ENCODE data around the gene TMCO6. TPM values are rescaled to one million over a fixed set of nuclear protein-coding genes. Genes with fewer than 3 reads are reported as not detected.
"Not testable (repeated sequence)": the region's sequence is repeated elsewhere in the genome, so short reads cannot be mapped to it uniquely, and the experiment has no call there.

Gene TMCO6
- polyA plus RNA-seq, 4 donors = 5.4 to 21.3 (median 9.9) TPM

DNA sequence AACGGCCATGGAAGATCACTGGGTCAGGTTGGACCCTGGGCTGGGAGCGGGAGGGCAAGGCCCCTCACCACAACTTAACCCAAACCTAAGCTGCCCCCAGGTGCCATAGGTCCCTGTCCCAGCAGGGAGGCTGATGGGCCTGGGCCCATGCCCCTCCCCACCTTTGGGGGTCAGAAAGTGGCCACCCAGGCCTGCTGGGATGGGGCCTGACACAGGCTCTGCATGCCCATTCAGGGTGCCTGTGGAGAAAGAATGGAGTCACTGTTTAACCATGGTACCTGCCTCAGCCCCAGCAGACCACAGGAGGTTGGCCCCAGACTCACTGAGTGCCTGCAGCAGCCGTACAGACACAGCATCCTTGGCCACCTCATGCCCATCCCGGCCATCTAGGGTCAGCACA lies 31.8 kb downstream of the TMCO6 start:
- not testable (repeated sequence) for H3K27ac ChIP-seq (ENCODE audit: low read depth in 1 of 3, low read length in 2 of 3); H3K9me3 ChIP-seq (ENCODE audit: control insufficient read depth in 2 of 2, insufficient read depth in 1 of 2, low read depth in 1 of 2, low read length in 1 of 2); DNase-seq; FAIRE-seq; H3K4me3 ChIP-seq (ENCODE audit: low read depth in 1 of 3, low read length in 3 of 3); H3K27me3 ChIP-seq (ENCODE audit: control insufficient read depth in 3 of 3, insufficient read depth in 3 of 3, low read length in 3 of 3); H3K4me1 ChIP-seq (ENCODE audit: control insufficient read depth in 3 of 3, insufficient read depth in 2 of 3, low read depth in 1 of 3, low read length in 2 of 3)
- H3K36me3 ChIP-seq (ENCODE audit: control insufficient read depth in 3 of 3, insufficient read depth in 2 of 3, low read depth in 1 of 3, low read length in 3 of 3) = peaks cover 21 to 62% (median 25%) of the 10 kb centered on the region in 3 donors
- 91 to 98% (median 93%) methylated on average over 4 of the region's 4 CpGs for WGBS, 3 donors

GRCh38 chr5:140671472-140672125 lies 32.3 kb downstream of the TMCO6 start:
- H3K27ac ChIP-seq (ENCODE audit: low read depth in 1 of 3, low read length in 2 of 3) = no peak overlapping the region
- no peaks in the 10 kb centered on the region for H3K4me1 ChIP-seq (ENCODE audit: control insufficient read depth in 3 of 3, insufficient read depth in 2 of 3, low read depth in 1 of 3, low read length in 2 of 3)
- H3K36me3 ChIP-seq (ENCODE audit: control insufficient read depth in 3 of 3, insufficient read depth in 2 of 3, low read depth in 1 of 3, low read length in 3 of 3) = peaks cover 21 to 66% (median 25%) of the 10 kb centered on the region in 3 donors
- 91 to 94% (median 94%) methylated on average over 5 to 6 of the region's 7 CpGs for WGBS, 3 donors
- peaks cover 0 to 2% (median 0%) of the 10 kb centered on the region in 3 donors for H3K27me3 ChIP-seq (ENCODE audit: control insufficient read depth in 3 of 3, insufficient read depth in 3 of 3, low read length in 3 of 3)
- FAIRE-seq = no peak
- no peaks in the 10 kb centered on the region for H3K9me3 ChIP-seq (ENCODE audit: control insufficient read depth in 2 of 2, insufficient read depth in 1 of 2, low read depth in 1 of 2, low read length in 1 of 2)
- DNase-seq = no peak
- no peak overlapping the region for H3K4me3 ChIP-seq (ENCODE audit: low read depth in 1 of 3, low read length in 3 of 3)

DNA sequence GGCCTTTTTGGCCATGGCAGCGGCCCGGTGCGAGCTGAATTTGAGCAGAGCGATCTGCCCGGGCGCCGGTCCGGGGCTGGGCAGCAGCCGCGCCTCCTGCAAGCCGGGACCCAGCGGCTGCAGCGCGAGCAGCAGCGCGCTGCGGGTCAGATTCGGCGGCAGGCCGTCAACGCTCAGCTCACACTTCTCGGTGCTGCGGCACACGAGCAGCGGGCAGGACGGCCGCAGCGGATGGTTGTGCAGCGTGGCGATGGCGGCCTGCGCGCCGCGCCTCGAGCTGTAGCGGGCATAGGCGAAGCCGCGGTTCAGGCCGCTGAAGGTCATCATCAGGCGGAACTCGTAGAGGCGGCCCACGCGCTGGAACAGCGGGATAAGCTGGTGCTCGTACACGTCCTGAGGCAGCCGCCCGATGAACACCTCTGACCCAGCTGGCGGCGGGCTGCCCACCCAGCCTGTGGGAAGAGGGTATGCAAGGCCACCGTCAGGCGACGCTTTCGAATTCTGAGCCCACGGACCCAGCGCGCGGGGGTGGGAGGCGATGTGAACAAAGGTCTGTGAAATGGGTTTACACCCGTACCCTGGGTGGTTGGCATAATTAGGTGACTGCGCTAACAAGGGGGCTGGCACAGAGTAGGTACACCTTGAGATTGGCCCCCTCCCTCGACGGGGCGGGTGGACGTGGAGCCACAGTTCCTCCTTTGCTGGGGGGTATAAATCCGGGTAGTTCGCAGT lies 33.4 kb downstream of the TMCO6 start:
- Histone ChIP-seq H3K36me3 (ENCODE audit: control insufficient read depth in 3 of 3, insufficient read depth in 2 of 3, low read depth in 1 of 3, low read length in 3 of 3) (peaks cover 21 to 75% (median 33%) of the 10 kb centered on the region in 3 donors), H3K9me3 (ENCODE audit: control insufficient read depth in 2 of 2, insufficient read depth in 1 of 2, low read depth in 1 of 2, low read length in 1 of 2) (no peaks in the 10 kb centered on the region), H3K27me3 (ENCODE audit: control insufficient read depth in 3 of 3, insufficient read depth in 3 of 3, low read length in 3 of 3) (peaks cover 0 to 2% (median 0%) of the 10 kb centered on the region in 3 donors), H3K4me3 (ENCODE audit: low read depth in 1 of 3, low read length in 3 of 3) (no peak overlapping the region), H3K27ac (ENCODE audit: low read depth in 1 of 3, low read length in 2 of 3) (no peak overlapping the region), H3K4me1 (ENCODE audit: control insufficient read depth in 3 of 3, insufficient read depth in 2 of 3, low read depth in 1 of 3, low read length in 2 of 3) (no peaks in the 10 kb centered on the region)
- FAIRE-seq (no peak), DNase-seq (peak in 1 of 2 donors; percentile 40)
- 65 to 92% (median 91%) methylated on average over 69 to 70 of the region's 70 CpGs for WGBS, 3 donors

DNA sequence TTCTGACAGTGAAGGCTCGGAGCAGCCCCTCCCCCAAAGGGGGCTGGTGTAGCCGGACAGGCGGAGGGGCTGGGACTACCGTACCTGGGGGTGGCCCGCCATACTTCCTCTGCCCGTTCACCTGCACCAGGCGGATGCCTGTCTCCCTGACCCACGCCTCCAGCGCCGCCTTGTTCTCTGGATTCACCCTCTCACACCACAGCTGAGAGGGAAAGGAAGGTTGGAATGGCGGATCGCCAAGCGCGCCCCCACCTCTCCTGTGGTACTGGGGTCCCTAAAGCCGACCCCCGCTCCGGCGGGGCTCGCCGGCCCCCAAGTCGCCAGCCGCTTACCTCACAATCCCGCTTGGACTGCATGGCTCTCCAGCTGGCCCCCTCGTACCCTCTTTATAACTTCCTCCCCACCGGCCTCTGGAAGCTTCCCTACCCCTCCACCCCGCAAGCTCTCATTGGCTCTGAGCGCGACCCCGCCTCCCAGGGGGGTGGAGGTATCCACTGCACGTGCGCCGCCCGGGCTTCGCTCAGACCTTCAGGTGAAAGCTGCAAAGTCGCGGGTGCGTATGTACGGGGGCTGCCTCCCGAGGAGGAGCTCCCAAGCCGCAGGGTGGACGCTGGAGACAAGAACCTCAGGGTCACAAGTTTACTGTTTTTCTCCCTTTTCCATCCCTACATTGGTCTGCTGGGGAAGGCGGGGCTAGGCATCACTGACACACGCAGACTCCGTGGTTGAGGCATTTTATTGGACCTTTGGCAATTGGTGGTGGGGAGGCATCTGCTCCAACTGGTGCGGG lies 34.1 kb downstream of the TMCO6 start, which contains the start of gene DND1:
Gene DND1, minus strand, starts transcription at position 390 of the 790 bp plus-strand sequence. Its CDS starts 34 bp downstream, at position 356.
- FAIRE-seq (no peak), DNase-seq (no peak)
- Histone ChIP-seq H3K27me3 (ENCODE audit: control insufficient read depth in 3 of 3, insufficient read depth in 3 of 3, low read length in 3 of 3) (peaks cover 0 to 2% (median 0%) of the 10 kb centered on the region in 3 donors), H3K4me1 (ENCODE audit: control insufficient read depth in 3 of 3, insufficient read depth in 2 of 3, low read depth in 1 of 3, low read length in 2 of 3) (no peaks in the 10 kb centered on the region), H3K27ac (ENCODE audit: low read depth in 1 of 3, low read length in 2 of 3) (no peak within 1 kb of the TSS), H3K9me3 (ENCODE audit: control insufficient read depth in 2 of 2, insufficient read depth in 1 of 2, low read depth in 1 of 2, low read length in 1 of 2) (no peaks in the 10 kb centered on the region), H3K4me3 (ENCODE audit: low read depth in 1 of 3, low read length in 3 of 3) (no peak within 1 kb of the TSS), H3K36me3 (ENCODE audit: control insufficient read depth in 3 of 3, insufficient read depth in 2 of 3, low read depth in 1 of 3, low read length in 3 of 3) (peaks cover 21 to 73% (median 30%) of the 10 kb centered on the region in 3 donors)
- WGBS, 3 donors = 90 to 94% (median 91%) methylated on average over 44 to 45 of the region's 45 CpGs

GRCh38 chr5:140674211-140674610 lies 35.0 kb downstream of the TMCO6 start:
- Histone ChIP-seq H3K36me3 (ENCODE audit: control insufficient read depth in 3 of 3, insufficient read depth in 2 of 3, low read depth in 1 of 3, low read length in 3 of 3) (peaks cover 15 to 70% (median 25%) of the 10 kb centered on the region in 3 donors), H3K27me3 (ENCODE audit: control insufficient read depth in 3 of 3, insufficient read depth in 3 of 3, low read length in 3 of 3) (peaks cover 0 to 2% (median 0%) of the 10 kb centered on the region in 3 donors), H3K4me1 (ENCODE audit: control insufficient read depth in 3 of 3, insufficient read depth in 2 of 3, low read depth in 1 of 3, low read length in 2 of 3) (no peaks in the 10 kb centered on the region), H3K27ac (ENCODE audit: low read depth in 1 of 3, low read length in 2 of 3) (no peak overlapping the region), H3K4me3 (ENCODE audit: low read depth in 1 of 3, low read length in 3 of 3) (no peak overlapping the region), H3K9me3 (ENCODE audit: control insufficient read depth in 2 of 2, insufficient read depth in 1 of 2, low read depth in 1 of 2, low read length in 1 of 2) (no peaks in the 10 kb centered on the region)
- 76 to 89% (median 86%) methylated on average over 2 of the region's 2 CpGs for WGBS, 3 donors
- no peak for FAIRE-seq
- DNase-seq = no peak

GRCh38 chr5:140674629-140675028 lies 35.4 kb downstream of the TMCO6 start:
- no peak for FAIRE-seq
- H3K36me3 ChIP-seq (ENCODE audit: control insufficient read depth in 3 of 3, insufficient read depth in 2 of 3, low read depth in 1 of 3, low read length in 3 of 3) = peaks cover 11 to 70% (median 30%) of the 10 kb centered on the region in 3 donors
- H3K4me1 ChIP-seq (ENCODE audit: control insufficient read depth in 3 of 3, insufficient read depth in 2 of 3, low read depth in 1 of 3, low read length in 2 of 3) = no peaks in the 10 kb centered on the region
- no peak overlapping the region for H3K27ac ChIP-seq (ENCODE audit: low read depth in 1 of 3, low read length in 2 of 3)
- no peaks in the 10 kb centered on the region for H3K9me3 ChIP-seq (ENCODE audit: control insufficient read depth in 2 of 2, insufficient read depth in 1 of 2, low read depth in 1 of 2, low read length in 1 of 2)
- 94 to 95% (median 95%) methylated on average over 4 of the region's 4 CpGs for WGBS, 3 donors
- H3K4me3 ChIP-seq (ENCODE audit: low read depth in 1 of 3, low read length in 3 of 3) = no peak overlapping the region
- DNase-seq = no peak
- peaks cover 0 to 2% (median 0%) of the 10 kb centered on the region in 3 donors for H3K27me3 ChIP-seq (ENCODE audit: control insufficient read depth in 3 of 3, insufficient read depth in 3 of 3, low read length in 3 of 3)

DNA sequence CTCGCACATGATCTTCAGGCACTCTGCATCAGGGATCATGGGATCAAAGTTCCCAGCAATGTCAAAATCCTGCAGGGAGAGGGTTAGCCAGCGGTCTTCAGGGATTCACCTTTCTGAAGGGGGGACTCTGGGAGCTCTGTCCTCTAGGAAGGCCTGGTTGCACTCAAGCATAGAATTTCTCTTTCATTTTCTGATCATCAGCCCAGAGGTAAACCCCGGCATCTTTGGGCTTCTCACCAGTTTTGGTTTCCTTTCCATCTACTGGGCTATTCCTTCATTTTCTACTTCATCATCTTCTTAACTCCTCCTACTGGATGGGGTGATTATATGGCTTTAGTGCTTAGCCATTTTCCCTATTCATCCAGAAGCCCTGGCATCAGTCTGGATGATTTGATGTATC lies 38.7 kb downstream of the TMCO6 start:
- H3K36me3 ChIP-seq (ENCODE audit: control insufficient read depth in 3 of 3, insufficient read depth in 2 of 3, low read depth in 1 of 3, low read length in 3 of 3) = peaks cover 4 to 63% (median 28%) of the 10 kb centered on the region in 3 donors
- DNase-seq (no peak), FAIRE-seq (no peak)
- H3K4me3 ChIP-seq (ENCODE audit: low read depth in 1 of 3, low read length in 3 of 3) = no peak overlapping the region
- no peaks in the 10 kb centered on the region for H3K9me3 ChIP-seq (ENCODE audit: control insufficient read depth in 2 of 2, insufficient read depth in 1 of 2, low read depth in 1 of 2, low read length in 1 of 2)
- no peaks in the 10 kb centered on the region for H3K27me3 ChIP-seq (ENCODE audit: control insufficient read depth in 3 of 3, insufficient read depth in 3 of 3, low read length in 3 of 3)
- WGBS, 3 donors = 70 to 95% (median 89%) methylated on average over 3 of the region's 3 CpGs
- peaks cover 0 to 2% (median 0%) of the 10 kb centered on the region in 3 donors for H3K4me1 ChIP-seq (ENCODE audit: control insufficient read depth in 3 of 3, insufficient read depth in 2 of 3, low read depth in 1 of 3, low read length in 2 of 3)
- no peak overlapping the region for H3K27ac ChIP-seq (ENCODE audit: low read depth in 1 of 3, low read length in 2 of 3)

DNA sequence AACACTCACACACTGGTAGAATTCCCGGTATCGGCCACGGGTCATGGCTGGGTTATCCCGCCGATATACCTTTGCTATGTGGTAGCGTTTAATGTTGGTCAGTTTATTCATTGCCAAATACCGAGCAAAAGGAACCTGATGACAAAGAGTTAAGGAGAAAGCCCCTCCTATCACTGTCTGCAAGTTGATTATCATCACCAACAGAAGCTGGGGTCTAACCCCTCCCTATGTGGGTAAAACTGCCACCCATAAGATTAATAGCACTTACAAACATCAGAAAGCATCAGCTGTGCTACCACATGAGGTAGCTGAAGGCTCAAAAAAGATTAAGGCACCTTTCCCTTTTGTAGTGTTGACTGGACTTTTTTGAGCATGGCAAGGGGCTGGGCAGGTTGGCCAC lies 39.7 kb downstream of the TMCO6 start:
- WGBS, 3 donors = 94 to 98% (median 98%) methylated on average over 7 of the region's 7 CpGs
- Histone ChIP-seq H3K36me3 (ENCODE audit: control insufficient read depth in 3 of 3, insufficient read depth in 2 of 3, low read depth in 1 of 3, low read length in 3 of 3) (peaks cover 4 to 60% (median 28%) of the 10 kb centered on the region in 3 donors), H3K27me3 (ENCODE audit: control insufficient read depth in 3 of 3, insufficient read depth in 3 of 3, low read length in 3 of 3) (no peaks in the 10 kb centered on the region), H3K4me3 (ENCODE audit: low read depth in 1 of 3, low read length in 3 of 3) (no peak overlapping the region), H3K9me3 (ENCODE audit: control insufficient read depth in 2 of 2, insufficient read depth in 1 of 2, low read depth in 1 of 2, low read length in 1 of 2) (no peaks in the 10 kb centered on the region), H3K27ac (ENCODE audit: low read depth in 1 of 3, low read length in 2 of 3) (no peak overlapping the region), H3K4me1 (ENCODE audit: control insufficient read depth in 3 of 3, insufficient read depth in 2 of 3, low read depth in 1 of 3, low read length in 2 of 3) (peaks cover 0 to 2% (median 0%) of the 10 kb centered on the region in 3 donors)
- FAIRE-seq (no peak), DNase-seq (no peak)

All from small intestine (tissue), 7 donors.